SK-N-SH (cell line): ENCODE data around the gene NPTX2. TPM values are rescaled to one million over a fixed set of nuclear protein-coding genes. Genes with fewer than 3 reads are reported as not detected.

Source experiments
- CTCF ChIA-PET: fragments of 300-600, 350-600 bp; formaldehyde crosslinking; extraction: SDS; loops from one replicate; lab custom pipeline; 2021; lab: Yijun Ruan, JAX
- POLR2A ChIA-PET: fragments of 350-600 bp; sonication (Branson Sonifier 250); formaldehyde crosslinking; extraction: SDS; loops from one replicate; lab custom pipeline; 2020; ENCODE audit warnings: antibody characterized with exemption, inconsistent platforms; lab: Yijun Ruan, JAX
- DNase-seq: peaks from one replicate; pipeline ENCODE4 v3.0.0; 2012
- H2AFZ ChIP-seq: fragments of 200-600 bp; sonication (generic); 2 replicates; pipeline ENCODE4 v1.8.1; 2016; ENCODE audit warnings: antibody characterized with exemption, mild to moderate bottlenecking, low read depth
- H3F3A ChIP-seq: fragments of 200-600 bp; sonication (generic); replicated peaks from 2 replicates; pipeline ENCODE3; 2016; ENCODE audit warnings: antibody characterized with exemption, mild to moderate bottlenecking; ENCODE audit not compliant: insufficient read depth
- H3K27ac ChIP-seq, 2 experiments: fragments of 200-500 bp in 1 of 2; fragments of 200-600 bp in 1 of 2; sonication (Bioruptor generic) in 1 of 2; sonication (generic), shearing (Covaris generic) in 1 of 2; 2 replicates each; pipeline versions ENCODE4 v1.5.1 to v1.6.1; 2014 to 2016; ENCODE audit warnings: low read depth in 2 of 2, inconsistent platforms in 1 of 2, low read length in 1 of 2, mild to moderate bottlenecking in 1 of 2, mixed read lengths in 1 of 2
- H3K27me3 ChIP-seq: fragments of 200-600 bp; sonication (generic), shearing (Covaris generic); 2 replicates; pipeline ENCODE4 v1.6.1; 2016; ENCODE audit warnings: mixed run types; ENCODE audit not compliant: insufficient read depth
- H3K36me3 ChIP-seq, 2 experiments: fragments of 200-500 bp in 1 of 2; fragments of 200-600 bp in 1 of 2; sonication (Bioruptor generic) in 1 of 2; sonication (generic) in 1 of 2; replicated peaks in 1 of 2; 2 replicates each; pipeline versions ENCODE3 to v1.5.1; 2014 to 2016; ENCODE audit warnings: low read length in 1 of 2, mild to moderate bottlenecking in 1 of 2; ENCODE audit not compliant: insufficient read depth in 2 of 2, control insufficient read depth in 1 of 2
- H3K4me1 ChIP-seq, 2 experiments: fragments of 200-500 bp in 1 of 2; fragments of 200-600 bp in 1 of 2; sonication (Bioruptor generic) in 1 of 2; sonication (generic), shearing (Covaris generic) in 1 of 2; 2 replicates each; pipeline versions ENCODE4 v1.5.1 to v1.6.1; 2014 to 2016; ENCODE audit warnings: low read depth in 1 of 2, low read length in 1 of 2, mixed run types in 1 of 2; ENCODE audit not compliant: insufficient read depth in 2 of 2, control insufficient read depth in 1 of 2
- H3K4me2 ChIP-seq: fragments of 200-600 bp; sonication (generic), shearing (Covaris generic); 2 replicates; pipeline ENCODE4 v1.6.1; 2017; ENCODE audit warnings: mixed run types
- H3K4me3 ChIP-seq, 2 experiments: fragments of 200-500 bp in 1 of 2; fragments of 200-600 bp in 1 of 2; sonication (Bioruptor generic) in 1 of 2; sonication (generic), shearing (Covaris generic) in 1 of 2; 2 replicates each; pipeline versions ENCODE4 v1.5.1 to v1.8.1; 2014 to 2016; ENCODE audit warnings: low read depth in 2 of 2, inconsistent platforms in 1 of 2, low read length in 1 of 2, mild to moderate bottlenecking in 1 of 2, mixed read lengths in 1 of 2, moderate library complexity in 1 of 2
- H3K79me2 ChIP-seq: fragments of 200-600 bp; sonication (generic); 2 replicates; pipeline ENCODE4 v1.8.1; 2017; ENCODE audit warnings: mild to moderate bottlenecking; ENCODE audit not compliant: insufficient read depth
- H3K9ac ChIP-seq: fragments of 200-600 bp; sonication (generic); 2 replicates; pipeline ENCODE4 v1.6.1; 2017; ENCODE audit warnings: mixed run types
- H3K9me2 ChIP-seq: fragments of 200-600 bp; sonication (generic); 2 replicates; pipeline ENCODE4 v1.6.1; 2017; ENCODE audit warnings: mixed run types
- H3K9me3 ChIP-seq: fragments of 200-600 bp; sonication (generic); 2 replicates; pipeline ENCODE4 v1.6.1; 2017; ENCODE audit warnings: mixed run types, mild to moderate bottlenecking, moderate library complexity
- H4K20me1 ChIP-seq: fragments of 200-600 bp; sonication (generic); 2 replicates; pipeline ENCODE4 v1.6.1; 2017; ENCODE audit warnings: mild to moderate bottlenecking, mixed run types; ENCODE audit not compliant: insufficient read depth
- CHD2 ChIP-seq: fragments of 150-350 bp; IDR thresholded peaks from 2 replicates; pipeline ENCODE4 v1.6.1; 2018; ENCODE audit warnings: low read length; ENCODE audit not compliant: partially characterized antibody
- CTCF ChIP-seq: fragments of 200-600 bp; sonication (generic); IDR thresholded peaks from 2 replicates; pipeline ENCODE4 v1.6.1; 2017; ENCODE audit warnings: antibody characterized with exemption, mild to moderate bottlenecking, moderate library complexity
- FOSL2 ChIP-seq: IDR thresholded peaks from 2 replicates; pipeline ENCODE4 v1.4.0; 2012; ENCODE audit warnings: low read depth, mild to moderate bottlenecking, moderate library complexity, borderline replicate concordance
- FOXJ3 ChIP-seq: sonication (generic); formaldehyde crosslinking; IDR thresholded peaks from 2 replicates; pipeline ENCODE4 v1.5.1; 2020; ENCODE audit warnings: mild to moderate bottlenecking, missing genetic modification reagents
- FOXM1 ChIP-seq: IDR thresholded peaks from 2 replicates; pipeline ENCODE4 v1.4.0; 2012; ENCODE audit warnings: low read depth, mild to moderate bottlenecking
- GABPA ChIP-seq: IDR thresholded peaks from 2 replicates; pipeline ENCODE4 v1.4.0; 2012; ENCODE audit warnings: low read depth, mild to moderate bottlenecking
- GATA2 ChIP-seq: sonication (generic); formaldehyde crosslinking; IDR thresholded peaks from 2 replicates; pipeline ENCODE4 v1.5.0; 2020; ENCODE audit warnings: mild to moderate bottlenecking, missing genetic modification reagents
- JUND ChIP-seq: IDR thresholded peaks from 2 replicates; pipeline ENCODE4 v1.4.0; 2012
- MAX ChIP-seq: IDR thresholded peaks from 2 replicates; pipeline ENCODE4 v1.4.0; 2012; ENCODE audit warnings: low read depth
- MXI1 ChIP-seq: IDR thresholded peaks from 2 replicates; pipeline ENCODE4 v1.6.1; 2012; ENCODE audit warnings: mild to moderate bottlenecking, low read depth, low read length, improper control_type of control experiment
- NFIC ChIP-seq: IDR thresholded peaks from 2 replicates; pipeline ENCODE4 v1.4.0; 2012; ENCODE audit warnings: borderline replicate concordance
- NRF1 ChIP-seq: IDR thresholded peaks from 2 replicates; pipeline ENCODE4 v1.6.1; 2012; ENCODE audit warnings: low read depth, mild to moderate bottlenecking, low read length
- POLR2AphosphoS5 ChIP-seq: IDR thresholded peaks from 2 replicates; pipeline ENCODE4 v1.6.1; 2012; ENCODE audit warnings: low read depth, low read length
- RAD21 ChIP-seq: IDR thresholded peaks from 2 replicates; pipeline ENCODE4 v1.6.1; 2012; ENCODE audit warnings: mild to moderate bottlenecking, low read length
- RCOR1 ChIP-seq: fragments of 150-350 bp; IDR thresholded peaks from 2 replicates; pipeline ENCODE4 v1.6.1; 2017; ENCODE audit warnings: antibody characterized with exemption, low read length
- SIN3A ChIP-seq: IDR thresholded peaks from 2 replicates; pipeline ENCODE4 v1.6.1; 2012; ENCODE audit warnings: low read depth, mild to moderate bottlenecking, low read length, moderate library complexity, borderline replicate concordance
- SMC3 ChIP-seq: IDR thresholded peaks from 2 replicates; pipeline ENCODE4 v1.6.1; 2012; ENCODE audit warnings: low read depth, low read length, improper control_type of control experiment
- TAF1 ChIP-seq: IDR thresholded peaks from 2 replicates; pipeline ENCODE4 v1.6.1; 2012; ENCODE audit warnings: low read depth, mild to moderate bottlenecking, low read length, moderate library complexity, borderline replicate concordance
- TCF12 ChIP-seq: IDR thresholded peaks from 2 replicates; pipeline ENCODE4 v1.4.0; 2012
- TEAD4 ChIP-seq: IDR thresholded peaks from 2 replicates; pipeline ENCODE4 v1.4.0; 2012; ENCODE audit warnings: mild to moderate bottlenecking, borderline replicate concordance; ENCODE audit not compliant: insufficient read depth
- USF1 ChIP-seq: IDR thresholded peaks from 2 replicates; pipeline ENCODE4 v1.4.0; 2012; ENCODE audit warnings: low read depth, borderline replicate concordance
- USF2 ChIP-seq: fragments of 150-350 bp; IDR thresholded peaks from 2 replicates; pipeline ENCODE4 v1.6.1; 2017; ENCODE audit warnings: antibody characterized with exemption, low read length, low read depth, borderline replicate concordance
- ZBTB33 ChIP-seq: IDR thresholded peaks from 2 replicates; pipeline ENCODE4 v1.4.0; 2012; ENCODE audit warnings: low read depth, borderline replicate concordance
- WGBS: methylation state at CpG from one replicate; pipeline ENCODE4 v1.1.6; 2017; ENCODE audit warnings: low lambda C conversion rate; 5-methylcytosine and 5-hydroxymethylcytosine counted together
- polyA plus RNA-seq, 3 experiments: library from polyadenylated mRNA; depleted of rRNA; stranded (reverse); fragments of >200 nt; gene quantifications; 2 replicates each; pipeline ENCODE4 v1.2.3, GENCODE V29; 2012

NPTX2 gene
- polyA plus RNA-seq (2012; rRNA removed), result 0.41 and 1.2 TPM in 2 replicates
- 0.67 and 1.2 TPM in 2 replicates for polyA plus RNA-seq (2012; cell fraction: cytosol; rRNA removed)
- 0.57 and 0.69 TPM in 2 replicates for polyA plus RNA-seq (2012; cell fraction: nucleus; rRNA removed)

- Histone ChIP-seq H3K9me3 (no peaks in the 10 kb centered on the region), H3F3A (no peaks in the 10 kb centered on the region), H2AFZ (no peak within 1 kb of the TSS), H3K27ac (peak within 1 kb of the TSS in 1 of 2 experiments; percentile 28; a peak in 1 of 4 replicates), H3K9me2 (no peaks in the 10 kb centered on the region), H3K4me2 (no peak within 1 kb of the TSS), H3K4me1 (peaks cover 0 to 48% of the 10 kb centered on the region in 2 experiments; a peak in 2 of 4 replicates), H3K4me3 (peak within 1 kb of the TSS in 1 of 2 experiments; percentile 52; a peak in 2 of 4 replicates), H4K20me1 (no peaks in the 10 kb centered on the region), H3K79me2 (no peaks in the 10 kb centered on the region), H3K9ac (no peak within 1 kb of the TSS), H3K27me3 (no peaks in the 10 kb centered on the region), H3K36me3 (no peaks in the 10 kb centered on the region)
- CTCF ChIA-PET, result interaction anchor here (0.6 to 4.0 kb wide), 57 partner anchors 9 to 487 kb away, joined by 3 to 29 read pairs (median 4); partner anchors contain the start of gene TRRAP
- peak; percentile 99 for DNase-seq
- TF ChIP-seq GATA2 (CRISPR knock-in tag), result no peak
- peak; percentile 68 for TF ChIP-seq POLR2AphosphoS5
- TF ChIP-seq RAD21, result peak; percentile 48
- 0 out of 2 replicates have a peak, but pooled peaks have one; percentile 9 for TF ChIP-seq RCOR1
- TF ChIP-seq ZBTB33, result no peak
- no peak for TF ChIP-seq TEAD4
- peak; percentile 64; the same call in 1 of the 2 replicates for TF ChIP-seq MXI1
- TF ChIP-seq SMC3, result peak; percentile 13; the same call in 1 of the 2 replicates
- TF ChIP-seq CTCF, result no peak
- TF ChIP-seq CHD2, result peak; percentile 8
- no peak for TF ChIP-seq GABPA
- no peak for TF ChIP-seq USF1
- TF ChIP-seq FOSL2, result no peak
- no peak for TF ChIP-seq MAX
- no peak for TF ChIP-seq USF2
- TF ChIP-seq TAF1, result 0 out of 2 replicates have a peak, but pooled peaks have one; percentile 26
- 0 out of 2 replicates have a peak, but pooled peaks have one; percentile 8 for TF ChIP-seq NRF1
- TF ChIP-seq TCF12, result no peak
- no peak for TF ChIP-seq JUND
- no peak for TF ChIP-seq NFIC
- no peak for TF ChIP-seq SIN3A
- TF ChIP-seq FOXM1, result no peak
- TF ChIP-seq FOXJ3, result no peak
- WGBS, result 23% methylated on average over 62 of the region's 130 CpGs
- POLR2A ChIA-PET, result interaction anchor here (0.6 to 2.0 kb wide), 25 partner anchors 8 to 1594 kb away, joined by 3 to 15 read pairs (median 3); partner anchors contain the start of gene ARPC1A
Measured at GRCh38 chr7:98617051-98617959, at the start of gene NPTX2. Gene NPTX2, plus strand, starts transcription at chr7:98617285. Its CDS starts 177 bp downstream, at chr7:98617462.
